Activated naive CD8-positive, alpha-beta T cell treated with anti-CD3 and anti-CD28 coated beads, Interleukin-2, amount 50 U/mL, for 16 hours (primary cell): ENCODE data around the gene CAMK4.

ENCODE experiments used
- DNase-seq: peaks from one replicate; pipeline ENCODE4 v3.0.0-alpha.2; 2020; ENCODE audit warnings: low read depth, low spot score

CAMK4 gene

DNA sequence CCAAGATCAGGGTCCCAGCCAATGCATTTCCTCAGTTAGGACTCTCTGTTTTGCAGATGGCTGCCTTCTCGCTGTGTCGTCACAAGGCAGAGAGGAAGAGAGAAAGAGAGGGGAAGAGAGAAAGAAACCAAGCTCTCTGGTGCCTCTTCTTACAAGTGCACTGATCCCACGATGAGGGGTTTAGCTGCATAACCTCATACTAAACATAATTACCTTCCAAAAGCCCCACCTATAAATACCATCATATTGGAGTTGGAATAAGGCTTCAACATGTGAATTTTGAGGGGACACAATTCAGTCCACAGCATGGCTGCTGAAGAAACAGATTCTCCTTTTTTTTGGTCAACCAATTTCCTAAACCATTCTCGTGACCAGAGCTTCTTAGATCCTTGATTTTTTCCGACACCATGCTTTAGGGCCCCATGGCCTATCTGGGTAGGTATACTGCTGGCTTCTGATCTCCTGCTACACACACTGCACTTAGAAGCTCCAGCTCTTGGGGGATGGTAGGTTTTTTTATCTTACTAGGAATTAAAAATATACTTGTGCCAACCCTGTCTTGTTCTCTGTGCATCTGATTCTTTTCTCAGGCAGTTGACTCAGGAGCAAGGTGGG is 5.1 kb downstream of the CAMK4 start:
- no peak for DNase-seq

- no peak for DNase-seq
These were observed 6.0 kb downstream of the CAMK4 start for GRCh38 chr5:111229871-111230810.

DNA sequence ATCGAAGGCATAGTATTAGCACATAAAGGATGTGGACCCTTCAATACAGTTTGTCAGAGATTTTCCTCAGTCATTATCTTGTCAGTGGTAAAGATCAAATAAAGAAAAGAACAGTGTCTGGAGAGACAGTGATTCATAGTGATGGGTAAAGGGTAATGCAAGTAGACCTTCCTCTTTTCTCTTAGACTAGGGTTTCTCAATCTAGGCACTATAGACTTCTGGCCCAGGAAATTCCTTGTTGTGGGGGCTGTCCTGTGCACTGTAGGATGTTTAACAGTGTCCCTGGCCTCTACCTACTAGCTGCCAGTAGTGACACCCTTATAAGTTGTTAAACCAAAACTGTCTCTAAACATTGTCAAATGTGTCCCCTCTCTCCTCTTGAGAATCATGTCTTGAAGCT is 6.9 kb downstream of the CAMK4 start:
- DNase-seq = no peak

- DNase-seq = no peak
These were observed 8.3 kb downstream of the CAMK4 start for GRCh38 chr5:111232311-111233051.

DNA sequence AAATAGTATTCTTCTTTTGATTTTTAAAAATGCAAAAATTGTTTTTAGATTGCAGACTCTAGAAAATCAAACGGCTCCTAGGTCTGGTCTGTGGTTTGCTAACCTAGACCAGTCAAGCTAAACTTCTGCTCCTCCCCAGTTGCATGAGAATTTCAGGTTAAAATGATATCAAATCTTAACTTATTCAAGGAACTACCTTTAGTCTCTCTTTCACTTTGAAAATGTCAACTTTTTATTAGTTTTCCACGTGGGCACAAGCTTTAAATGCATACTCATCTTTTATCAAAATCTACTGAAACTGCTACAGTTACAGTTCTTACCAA is 8.8 kb downstream of the CAMK4 start:
- DNase-seq = no peak

- DNase-seq = no peak
These were observed 9.9 kb downstream of the CAMK4 start for GRCh38 chr5:111234125-111234524.

DNA sequence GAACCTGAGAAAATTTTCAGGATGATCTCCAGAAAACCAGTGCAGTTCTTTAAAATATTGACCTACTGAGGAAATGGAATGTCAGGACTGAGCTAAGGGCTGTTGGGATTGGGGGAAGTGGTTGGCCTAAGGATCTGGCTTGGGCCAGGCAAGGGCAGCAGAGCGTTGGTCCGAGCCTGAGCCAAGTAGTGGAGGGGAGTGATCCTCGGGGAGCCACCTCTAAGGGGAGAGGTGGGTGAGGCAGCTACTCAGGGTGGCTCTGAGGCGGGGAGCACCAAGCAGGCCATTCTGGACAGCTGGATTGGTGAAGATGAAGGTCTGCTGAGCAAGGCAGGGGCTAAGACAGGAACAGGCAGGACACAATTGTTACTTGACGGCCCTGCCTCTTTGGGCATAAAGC is 11.5 kb downstream of the CAMK4 start:
- no peak for DNase-seq

DNA sequence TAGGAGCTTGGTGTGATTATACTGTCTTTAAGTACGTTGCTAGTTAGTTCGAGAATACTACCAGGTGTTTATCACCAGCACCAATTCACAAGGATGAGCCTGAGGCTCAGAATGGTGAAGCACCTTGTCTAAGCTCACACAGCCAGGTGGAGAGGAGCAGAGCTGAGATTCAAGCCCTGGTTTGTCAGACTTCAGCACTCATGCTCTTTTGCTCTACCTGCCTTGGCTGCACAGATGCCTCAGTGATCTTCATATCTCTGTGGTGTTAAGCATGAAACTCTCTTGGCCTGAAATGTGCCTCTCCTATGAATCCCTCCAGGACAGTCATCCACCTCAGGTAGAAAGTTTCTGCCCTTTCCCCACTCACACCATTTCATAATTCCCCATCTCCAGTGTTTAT is 12.2 kb downstream of the CAMK4 start:
- no peak for DNase-seq

- DNase-seq = no peak
These were observed 12.8 kb downstream of the CAMK4 start for GRCh38 chr5:111236995-111237394.

DNA sequence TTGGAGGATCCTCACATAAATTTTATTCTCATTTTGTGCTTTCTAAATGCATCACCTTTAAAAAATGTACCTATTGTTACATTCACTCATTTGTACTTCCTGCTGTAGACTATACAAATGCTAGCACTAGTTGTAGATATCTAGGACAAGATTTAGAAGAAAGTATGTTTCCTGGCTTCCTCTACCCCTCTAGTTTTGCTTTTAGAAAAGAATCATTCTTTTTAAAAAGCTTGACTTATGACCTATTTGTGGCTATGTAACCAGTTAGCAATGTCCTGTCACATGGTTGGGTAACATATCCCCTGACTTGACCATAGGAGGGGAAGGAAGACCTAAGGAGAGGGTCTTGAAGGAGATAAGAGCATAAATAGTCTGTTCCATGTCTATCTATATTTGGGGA is 13.3 kb downstream of the CAMK4 start:
- no peak for DNase-seq

DNA sequence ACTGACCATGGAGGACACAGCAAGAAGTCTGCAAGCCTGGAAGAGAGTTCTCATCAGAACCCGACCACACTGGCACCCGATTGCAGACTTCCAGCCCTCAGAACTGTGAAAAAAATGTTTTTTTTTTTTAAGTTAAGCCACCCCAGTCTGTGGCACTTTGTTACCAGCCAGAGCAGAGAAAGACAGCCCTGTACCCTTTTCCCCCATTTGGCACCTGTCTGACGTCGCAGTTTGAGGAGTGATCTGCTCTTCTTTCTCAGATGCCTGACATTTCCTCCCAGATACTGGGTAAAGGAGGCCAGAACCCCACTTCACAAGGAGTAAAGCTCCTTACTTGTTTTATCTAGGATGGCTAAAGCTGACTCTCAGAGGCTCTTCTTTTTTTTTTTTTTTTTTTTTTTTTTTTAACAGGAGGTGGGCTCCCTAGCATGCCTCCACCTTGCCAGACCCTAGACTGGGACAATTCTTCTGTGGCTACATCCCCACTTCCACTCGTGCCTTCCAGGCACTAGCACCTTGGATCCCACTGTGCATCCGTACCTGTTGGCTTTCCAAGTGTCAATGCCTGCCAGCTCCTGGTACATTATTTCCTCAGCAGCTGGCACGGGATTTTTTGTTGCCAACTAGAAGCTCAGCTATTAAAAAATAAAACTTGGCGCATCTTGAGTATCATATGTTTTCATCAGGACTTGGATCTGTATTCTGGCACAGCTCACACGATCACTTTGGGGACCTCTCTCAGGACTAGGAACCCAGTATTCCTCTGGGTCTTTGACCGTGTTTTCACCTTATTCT is 14.4 kb downstream of the CAMK4 start:
- no peak for DNase-seq

DNA sequence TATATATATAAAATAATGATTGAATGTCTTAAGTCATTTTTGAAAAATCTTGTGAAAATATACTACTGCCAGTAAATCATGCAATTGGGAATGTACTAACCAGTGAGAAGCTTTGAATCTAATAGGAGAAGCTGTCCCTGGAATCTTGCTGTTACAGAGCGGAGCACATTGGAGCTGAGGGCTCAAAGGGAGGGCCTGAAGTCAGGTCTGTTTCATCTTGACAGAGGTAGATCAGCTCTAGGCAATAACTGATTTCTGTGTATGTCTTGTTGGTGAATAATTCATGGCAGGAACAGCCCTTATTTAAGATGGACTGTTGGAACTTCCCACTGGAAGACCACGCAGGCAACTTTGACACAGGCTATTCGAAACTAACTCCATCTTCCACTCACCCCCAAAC is 17.5 kb downstream of the CAMK4 start:
- no peak for DNase-seq

DNA sequence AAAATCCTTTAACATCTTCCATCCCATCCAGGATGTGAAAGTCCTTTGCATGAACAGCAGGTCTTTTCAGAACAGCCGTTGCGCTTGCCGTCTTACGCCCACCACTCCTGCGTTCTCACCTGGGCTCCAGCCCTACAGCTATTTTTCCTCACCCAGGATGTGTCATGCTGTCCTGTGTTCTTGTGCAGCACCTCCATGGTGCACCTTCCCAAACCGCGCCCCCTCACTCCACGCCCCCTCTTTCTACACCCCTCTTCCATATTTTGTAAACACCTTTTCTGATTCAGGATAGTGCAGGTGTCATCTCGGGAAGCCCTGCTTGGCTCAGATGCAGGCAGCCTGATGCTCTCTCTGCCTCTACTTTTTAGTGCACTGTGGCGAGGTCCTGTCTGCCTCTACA is 18.4 kb downstream of the CAMK4 start:
- DNase-seq = no peak

DNA sequence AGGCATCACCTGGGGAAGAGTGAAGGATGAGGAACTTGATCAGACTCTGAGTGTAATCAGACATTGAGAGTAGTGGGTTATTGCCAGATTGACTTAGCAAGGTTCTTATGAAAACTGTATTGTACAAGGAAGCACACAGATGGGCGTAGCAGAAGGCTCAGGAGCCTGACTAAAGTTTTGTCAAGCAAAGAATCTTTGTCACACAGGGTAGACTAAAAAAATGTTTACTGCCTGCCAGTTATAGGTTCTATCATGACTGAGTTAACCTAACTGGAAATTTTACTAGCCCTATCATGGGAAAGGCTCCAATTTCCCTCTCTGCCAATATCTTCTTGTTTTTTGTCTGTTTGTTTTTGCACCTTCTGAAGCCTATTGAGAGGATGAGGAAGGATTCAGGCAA is 19.1 kb downstream of the CAMK4 start:
- no peak for DNase-seq

DNA sequence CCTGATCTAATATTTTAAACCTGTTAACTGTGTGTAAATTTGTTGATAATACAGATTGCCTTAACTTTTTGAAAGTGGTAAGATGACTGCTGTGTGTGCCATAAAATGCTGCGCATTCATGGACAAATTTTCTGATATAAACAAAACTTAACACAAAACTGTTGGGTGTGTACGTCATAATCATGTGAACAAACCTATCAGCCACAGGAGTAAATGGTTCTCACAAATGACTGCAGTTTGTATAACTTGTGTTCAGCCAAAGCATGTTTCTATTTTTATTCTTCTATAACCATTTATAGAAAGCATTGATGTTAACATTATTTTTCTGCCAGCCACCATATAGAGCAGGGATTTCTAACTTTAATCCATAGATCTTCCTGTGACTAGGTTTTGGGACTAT is 21.5 kb downstream of the CAMK4 start:
- no peak for DNase-seq

DNA sequence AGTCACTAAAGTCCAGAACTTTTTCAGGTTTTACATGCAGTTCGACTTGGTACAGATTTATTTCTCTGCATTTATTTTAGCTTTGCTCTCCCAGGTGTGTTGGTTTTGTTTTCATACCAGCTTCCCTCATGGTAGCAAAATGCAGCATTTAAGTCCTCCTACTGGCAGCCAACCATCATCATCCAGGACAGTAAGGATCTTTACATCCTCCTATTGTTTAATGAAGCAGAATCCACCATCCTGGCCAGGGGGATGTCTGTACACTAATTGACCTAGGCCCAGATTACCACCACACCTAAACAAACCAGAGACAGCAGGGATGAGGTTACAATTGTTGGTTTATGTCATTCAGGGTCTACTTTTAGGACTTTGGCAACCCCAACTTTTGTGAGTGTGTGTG is 22.3 kb downstream of the CAMK4 start:
- DNase-seq = no peak

- DNase-seq = no peak
These were observed 24.4 kb downstream of the CAMK4 start for GRCh38 chr5:111248571-111248970.

DNA sequence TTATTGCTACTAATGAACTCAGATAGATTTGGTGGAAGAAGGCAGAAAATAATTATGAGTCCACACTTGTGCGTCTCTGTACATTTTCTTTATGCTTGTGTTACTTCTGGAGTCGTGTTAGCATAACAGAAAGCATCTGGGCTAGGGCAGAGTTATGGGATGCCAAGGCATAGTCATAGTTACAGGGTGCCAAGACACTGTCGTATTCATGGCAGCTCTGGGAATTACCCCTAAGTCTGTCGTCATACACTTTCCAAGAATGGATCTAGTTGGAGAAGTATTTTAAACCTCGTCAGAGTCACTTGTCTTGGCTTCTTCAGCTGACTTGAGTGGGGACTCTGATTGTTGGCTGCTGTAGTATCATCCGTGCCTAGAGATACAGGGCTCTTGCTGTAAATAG is 27.7 kb downstream of the CAMK4 start:
- no peak for DNase-seq

GRCh38 chr5:111252799-111253545 is 28.8 kb downstream of the CAMK4 start:
- no peak for DNase-seq

DNA sequence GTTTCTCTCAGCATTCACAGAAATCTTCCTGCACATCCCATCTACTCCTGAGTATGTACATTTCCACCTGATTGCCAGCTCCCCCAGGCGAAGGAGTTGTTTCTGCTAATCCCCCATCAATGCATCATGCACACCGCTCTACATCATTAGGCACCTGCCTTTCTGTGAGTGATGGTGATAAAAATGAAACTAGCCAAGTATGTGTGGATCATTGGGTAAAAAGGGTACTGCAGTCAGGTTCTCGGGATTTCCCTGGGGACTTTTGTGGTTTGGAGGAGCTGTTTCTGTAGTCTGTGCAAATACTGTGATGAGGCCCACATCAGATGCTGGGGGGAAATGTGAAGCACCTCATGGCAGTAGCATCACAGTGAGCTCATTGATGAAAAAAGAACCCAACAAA is 30.4 kb downstream of the CAMK4 start:
- peak; percentile 68 for DNase-seq

DNA sequence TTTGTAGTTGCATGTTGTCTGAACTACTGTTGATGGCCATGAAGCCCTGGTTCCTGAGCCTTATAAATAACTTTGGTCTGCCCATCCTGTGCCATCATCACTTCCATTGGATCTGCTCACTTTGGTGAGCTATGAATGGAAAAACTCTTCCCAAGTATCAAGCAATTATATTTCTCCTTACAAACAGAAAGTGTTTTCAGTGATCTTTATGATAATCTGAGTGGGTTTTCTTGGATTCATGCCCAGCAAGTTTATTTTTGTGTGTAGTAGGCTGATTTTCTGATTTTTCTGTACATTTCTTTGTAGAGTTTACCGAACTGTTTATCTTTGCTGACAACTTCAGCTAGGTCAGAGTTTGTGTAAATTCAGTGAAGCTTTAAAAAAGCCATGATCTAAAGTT is 31.0 kb downstream of the CAMK4 start:
- no peak for DNase-seq
